ENCODE results near the gene MARCHF4.
"Not testable (repeated sequence)": the region's sequence is repeated elsewhere in the genome, so short reads cannot be mapped to it uniquely, and the experiment has no call there.

Gene MARCHF4

GRCh38 chr2:216389570-216389969 lies 17.3 kb upstream of the MARCHF4 start:
- DNase-seq: no peak

GRCh38 chr2:216388046-216388884 lies 16.0 kb upstream of the MARCHF4 start:
- peak; percentile 60 for DNase-seq

GRCh38 chr2:216387262-216387661 lies 15.0 kb upstream of the MARCHF4 start:
- DNase-seq: no peak

- no peak for DNase-seq
Measured at GRCh38 chr2:216385478-216385877, 13.2 kb upstream of the MARCHF4 start.

GRCh38 chr2:216384409-216384808 lies 12.1 kb upstream of the MARCHF4 start:
- DNase-seq: not testable (repeated sequence)

GRCh38 chr2:216379977-216380376 lies 7.7 kb upstream of the MARCHF4 start:
- DNase-seq: no peak

- DNase-seq: no peak
Measured at GRCh38 chr2:216375286-216375685, 3.0 kb upstream of the MARCHF4 start.

- DNase-seq: no peak
Measured at GRCh38 chr2:216373896-216374295, 1.6 kb upstream of the MARCHF4 start.

GRCh38 chr2:216372761-216373291 lies 543 bp upstream of the MARCHF4 start:
- no peak for DNase-seq

GRCh38 chr2:216370961-216371712 lies 1.1 kb downstream of the MARCHF4 start:
- no peak for DNase-seq

- DNase-seq: no peak
Measured at GRCh38 chr2:216369821-216370220, 2.5 kb downstream of the MARCHF4 start.

GRCh38 chr2:216366777-216367471 lies 5.4 kb downstream of the MARCHF4 start:
- DNase-seq: no peak

- no peak for DNase-seq
Measured at GRCh38 chr2:216365518-216365917, 6.8 kb downstream of the MARCHF4 start.

- DNase-seq: no peak
Measured at GRCh38 chr2:216363221-216363620, 9.1 kb downstream of the MARCHF4 start.

- no peak for DNase-seq
Measured at GRCh38 chr2:216362730-216363129, 9.6 kb downstream of the MARCHF4 start.

GRCh38 chr2:216355711-216356110 lies 16.6 kb downstream of the MARCHF4 start:
- no peak for DNase-seq

GRCh38 chr2:216354306-216354705 lies 18.0 kb downstream of the MARCHF4 start:
- DNase-seq: no peak

GRCh38 chr2:216352653-216353270 lies 19.5 kb downstream of the MARCHF4 start:
- peak; percentile 72 for DNase-seq

GRCh38 chr2:216351172-216351925 lies 20.9 kb downstream of the MARCHF4 start:
- DNase-seq: no peak

GRCh38 chr2:216350214-216350791 lies 22.0 kb downstream of the MARCHF4 start:
- peak; percentile 71 for DNase-seq

- DNase-seq: peak; percentile 9
Measured at GRCh38 chr2:216349366-216349765, 22.9 kb downstream of the MARCHF4 start.

Data from CD4-positive, alpha-beta T cell treated with Interleukin-4 for 4 hours (primary cell).